Neutrophil (primary cell): ENCODE measurements around the gene ITSN2.
"Not testable (repeated sequence)": the region's sequence is repeated elsewhere in the genome, so short reads cannot be mapped to it uniquely, and the experiment has no call there.

Source experiments
- H3K27ac ChIP-seq: fragments of 200-600 bp; sonication (generic); 2 replicates; pipeline ENCODE4 v1.5.1; 2016; ENCODE audit warnings: mild to moderate bottlenecking, moderate library complexity
- H3K27me3 ChIP-seq: fragments of 200-600 bp; sonication (generic); 2 replicates; pipeline ENCODE4 v1.6.0; 2016; ENCODE audit warnings: mild to moderate bottlenecking
- H3K36me3 ChIP-seq: fragments of 200-600 bp; sonication (generic); 2 replicates; pipeline ENCODE4 v1.5.1; 2017
- H3K4me1 ChIP-seq, 2 experiments: fragments of 200-600 bp in 1 of 2; sonication (generic) in 1 of 2; 1 replicate in 1 of 2; 2 replicates in 1 of 2; pipeline versions ENCODE4 v1.5.1 to v1.6.1; 2013 to 2016; ENCODE audit warnings: low read depth in 1 of 2, low read length in 1 of 2, mild to moderate bottlenecking in 1 of 2, moderate library complexity in 1 of 2; ENCODE audit not compliant: control insufficient read depth in 1 of 2, insufficient read depth in 1 of 2
- H3K4me3 ChIP-seq, 2 experiments: fragments of 200-600 bp in 1 of 2; sonication (generic) in 1 of 2; 1 replicate in 1 of 2; 2 replicates in 1 of 2; pipeline ENCODE4 v1.5.1; 2013 to 2016; ENCODE audit warnings: low read depth in 1 of 2, low read length in 1 of 2, mild to moderate bottlenecking in 1 of 2, moderate library complexity in 1 of 2
- H3K9me3 ChIP-seq: fragments of 200-600 bp; sonication (generic); 2 replicates; pipeline ENCODE4 v1.5.1; 2016
- TF ChIP-seq, protein P1 (sequence below): fragments of 200-600 bp; sonication (generic); IDR thresholded peaks from 2 replicates; pipeline ENCODE4 v1.5.1; 2016; ENCODE audit warnings: antibody characterized with exemption

The ITSN2 gene

DNA sequence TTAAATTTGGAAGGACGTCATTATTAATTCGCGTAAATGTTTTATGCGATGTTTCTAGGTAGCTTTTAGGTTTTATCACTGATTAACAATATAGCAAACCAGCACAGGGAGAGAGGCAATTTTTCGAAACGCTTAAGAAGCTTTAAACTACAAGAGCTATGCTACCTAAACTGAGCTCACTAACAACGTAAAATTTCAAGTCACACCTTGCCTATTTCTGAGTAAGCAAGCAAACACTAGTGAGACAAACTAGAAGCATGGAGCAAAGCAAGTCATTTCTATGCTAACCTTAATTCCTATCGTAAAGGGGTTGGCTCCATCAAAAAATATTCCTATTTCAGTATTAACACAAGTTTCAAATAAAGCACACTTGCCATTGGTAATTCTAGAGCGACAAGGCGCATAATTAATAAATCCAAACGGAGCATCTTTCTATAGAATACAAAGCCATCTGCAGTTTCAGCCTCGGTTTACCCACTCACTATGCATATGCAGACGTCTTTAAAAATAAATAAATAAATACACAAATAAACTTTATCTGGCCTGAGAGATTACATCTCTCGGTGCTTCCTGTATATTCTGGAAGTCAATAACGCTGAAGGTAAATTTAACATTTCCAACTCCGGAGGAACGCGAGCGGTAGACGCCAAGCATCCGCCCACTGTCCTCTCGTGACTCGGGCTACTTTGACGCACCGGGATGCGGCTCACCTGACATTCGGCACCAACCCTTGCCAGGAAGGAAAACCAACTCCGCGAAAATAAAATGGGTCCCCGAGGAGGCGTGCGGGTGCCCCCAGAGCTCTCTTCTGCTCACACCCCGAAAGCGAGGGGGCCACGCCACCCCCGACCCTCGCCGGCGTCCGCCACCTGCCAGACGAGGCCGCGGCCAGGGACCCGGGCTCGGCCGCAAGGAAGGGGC, 947 bp downstream of the ITSN2 start:
- Histone ChIP-seq H3K9me3 (no peaks in the 10 kb centered on the region), H3K4me3 (peak overlapping the region; percentile 87 to 95), H3K27me3 (no peaks in the 10 kb centered on the region), H3K4me1 (peaks cover 34 to 38% of the 10 kb centered on the region in 2 experiments), H3K36me3 (no peaks in the 10 kb centered on the region), H3K27ac (peak overlapping the region; percentile 99)
- TF ChIP-seq, protein P1, sequence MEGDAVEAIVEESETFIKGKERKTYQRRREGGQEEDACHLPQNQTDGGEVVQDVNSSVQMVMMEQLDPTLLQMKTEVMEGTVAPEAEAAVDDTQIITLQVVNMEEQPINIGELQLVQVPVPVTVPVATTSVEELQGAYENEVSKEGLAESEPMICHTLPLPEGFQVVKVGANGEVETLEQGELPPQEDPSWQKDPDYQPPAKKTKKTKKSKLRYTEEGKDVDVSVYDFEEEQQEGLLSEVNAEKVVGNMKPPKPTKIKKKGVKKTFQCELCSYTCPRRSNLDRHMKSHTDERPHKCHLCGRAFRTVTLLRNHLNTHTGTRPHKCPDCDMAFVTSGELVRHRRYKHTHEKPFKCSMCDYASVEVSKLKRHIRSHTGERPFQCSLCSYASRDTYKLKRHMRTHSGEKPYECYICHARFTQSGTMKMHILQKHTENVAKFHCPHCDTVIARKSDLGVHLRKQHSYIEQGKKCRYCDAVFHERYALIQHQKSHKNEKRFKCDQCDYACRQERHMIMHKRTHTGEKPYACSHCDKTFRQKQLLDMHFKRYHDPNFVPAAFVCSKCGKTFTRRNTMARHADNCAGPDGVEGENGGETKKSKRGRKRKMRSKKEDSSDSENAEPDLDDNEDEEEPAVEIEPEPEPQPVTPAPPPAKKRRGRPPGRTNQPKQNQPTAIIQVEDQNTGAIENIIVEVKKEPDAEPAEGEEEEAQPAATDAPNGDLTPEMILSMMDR, result no peak

DNA sequence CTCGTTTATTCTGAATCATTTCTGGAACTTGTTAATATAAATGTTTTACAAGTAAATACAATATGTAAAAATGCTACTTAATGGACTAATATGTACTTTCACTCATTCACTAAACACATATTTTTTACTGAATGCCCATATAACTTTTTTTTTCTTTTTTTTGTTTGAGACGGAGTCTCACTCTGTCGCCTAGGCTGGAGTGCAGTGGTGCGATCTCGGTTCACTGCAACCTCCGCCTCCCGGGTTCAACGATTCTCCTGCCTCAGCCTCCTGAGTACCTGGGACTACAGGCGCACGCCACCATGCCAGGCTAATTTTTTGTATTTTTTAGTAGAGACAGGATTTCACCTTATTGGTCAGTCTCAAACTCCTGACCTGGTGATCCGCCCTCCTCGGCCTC, 2.6 kb downstream of the ITSN2 start:
- H3K4me1 ChIP-seq, result peaks cover 48 to 50% of the 10 kb centered on the region in 2 experiments

DNA sequence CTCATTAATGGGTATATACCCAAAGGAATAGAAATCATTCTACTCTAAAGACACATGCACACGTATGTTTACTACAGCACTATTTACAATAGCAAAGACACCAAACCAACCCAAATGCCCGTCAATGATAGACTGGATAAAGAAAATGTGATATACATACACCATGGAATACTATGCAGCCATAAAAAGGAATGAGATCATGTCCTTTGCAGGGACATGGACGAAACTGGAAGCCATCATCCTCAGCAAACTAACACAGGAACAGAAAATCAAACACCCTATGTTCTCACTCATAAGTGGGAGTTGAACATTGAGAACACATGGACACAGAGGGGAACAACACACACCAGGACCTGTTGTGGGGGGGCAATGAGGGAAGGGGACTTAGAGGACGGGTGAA, 3.2 kb downstream of the ITSN2 start:
- H3K4me1 ChIP-seq, result peaks cover 54 to 56% of the 10 kb centered on the region in 2 experiments
- not testable (repeated sequence) for H3K27me3 ChIP-seq, H3K4me3 ChIP-seq, H3K27ac ChIP-seq, H3K9me3 ChIP-seq, H3K36me3 ChIP-seq

More for the DNA sequence above, 2.6 kb downstream of the ITSN2 start:
- not testable (repeated sequence) for H3K27ac ChIP-seq, H3K4me3 ChIP-seq, H3K9me3 ChIP-seq, H3K36me3 ChIP-seq, H3K27me3 ChIP-seq

DNA sequence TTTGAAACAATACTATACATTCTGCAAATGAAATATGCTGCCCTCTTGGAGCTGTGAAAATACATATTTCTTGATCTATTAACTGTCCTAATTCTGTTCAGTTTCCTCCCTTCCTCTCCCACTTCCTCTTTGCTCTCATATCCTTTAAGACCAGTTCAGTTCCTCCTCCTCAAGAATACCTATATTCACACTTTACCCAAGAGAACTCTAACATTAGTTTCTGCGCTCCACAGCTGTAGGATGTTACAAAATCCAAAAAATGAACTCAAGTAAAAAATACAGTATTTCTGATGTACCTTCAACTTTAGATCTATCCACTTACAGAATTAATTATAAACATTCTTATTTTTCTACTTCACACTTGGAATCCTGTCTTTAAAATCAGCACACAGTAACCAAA, 5.4 kb downstream of the ITSN2 start:
- Histone ChIP-seq H3K36me3 (no peaks in the 10 kb centered on the region), H3K4me1 (peaks cover 48 to 67% of the 10 kb centered on the region in 2 experiments), H3K27me3 (no peaks in the 10 kb centered on the region), H3K4me3 (peak overlapping the region in 1 of 2 experiments; percentile 10), H3K9me3 (no peaks in the 10 kb centered on the region), H3K27ac (peak overlapping the region; percentile 72)
- TF ChIP-seq, protein P1, result no peak

DNA sequence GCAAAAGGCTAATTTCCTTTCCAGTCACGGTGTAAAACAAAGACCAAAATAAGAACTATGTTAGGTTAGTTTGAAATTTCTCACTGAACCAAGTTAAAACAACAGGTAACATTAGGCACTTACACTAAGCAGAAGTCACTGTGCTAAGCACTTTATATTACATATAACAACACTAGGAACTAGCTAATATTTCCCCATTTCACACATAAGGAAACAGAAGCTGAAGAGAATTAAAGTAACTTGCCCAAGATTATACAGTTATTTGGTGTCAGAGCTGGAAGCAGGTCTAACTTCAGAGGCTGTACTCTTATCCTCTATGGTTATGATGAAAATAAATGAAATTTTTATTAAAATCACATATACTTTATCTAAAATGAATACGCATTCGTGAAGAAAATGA, 5.9 kb downstream of the ITSN2 start:
- Histone ChIP-seq H3K27ac (peak overlapping the region; percentile 72), H3K4me1 (peaks cover 48 to 67% of the 10 kb centered on the region in 2 experiments), H3K27me3 (no peaks in the 10 kb centered on the region), H3K36me3 (no peaks in the 10 kb centered on the region), H3K9me3 (no peaks in the 10 kb centered on the region), H3K4me3 (no peak overlapping the region)
- TF ChIP-seq, protein P1, result no peak

DNA sequence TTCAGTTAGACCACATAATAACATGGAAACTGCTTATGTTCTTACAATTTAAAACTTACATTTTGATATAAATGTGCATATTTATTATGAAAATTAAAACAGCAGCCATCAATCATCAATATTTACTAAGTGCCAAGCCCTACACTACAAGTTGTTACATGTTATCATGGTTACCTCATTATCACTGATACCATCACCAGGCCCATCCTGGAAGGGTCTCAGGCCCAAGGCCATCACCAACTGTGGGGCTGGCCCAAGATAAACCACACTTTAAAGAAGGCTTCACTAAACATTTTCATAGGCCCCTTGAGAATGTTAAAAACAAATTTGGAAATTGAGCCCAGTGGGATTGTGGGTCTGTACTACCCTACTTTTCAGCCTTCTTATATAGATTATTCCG, 6.4 kb downstream of the ITSN2 start:
- no peak overlapping the region for H3K4me3 ChIP-seq
- no peaks in the 10 kb centered on the region for H3K27me3 ChIP-seq
- no peaks in the 10 kb centered on the region for H3K9me3 ChIP-seq
- peaks cover 43 to 63% of the 10 kb centered on the region in 2 experiments for H3K4me1 ChIP-seq
- no peaks in the 10 kb centered on the region for H3K36me3 ChIP-seq
- peak overlapping the region; percentile 72 for H3K27ac ChIP-seq
- TF ChIP-seq, protein P1, result no peak
